ENCODE measurements around the gene CCL24.
"Not testable (repeated sequence)": the region's sequence is repeated elsewhere in the genome, so short reads cannot be mapped to it uniquely, and the experiment has no call there.

DNA sequence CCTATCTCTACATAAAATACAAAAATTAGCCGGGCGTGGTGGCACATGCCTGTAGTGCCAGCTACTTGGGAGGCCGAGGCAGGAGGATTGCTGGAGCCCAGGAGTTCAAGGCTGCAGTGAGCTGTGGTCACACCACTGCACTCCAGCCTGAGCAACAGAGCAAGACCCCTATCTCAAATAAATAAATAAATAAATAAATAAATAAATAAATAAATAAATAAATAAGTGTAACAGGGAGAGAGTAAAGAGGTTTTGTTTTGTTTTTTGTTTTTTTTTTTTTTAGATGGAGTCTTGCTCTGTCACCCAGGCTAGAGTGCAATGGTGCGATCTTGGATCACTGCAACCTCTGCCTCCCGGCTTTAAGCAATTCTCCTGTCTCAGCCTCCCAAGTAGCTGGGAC is 21.0 kb downstream of the CCL24 start:
- TF ChIP-seq POLR2A (IDR thresholded peaks at IDR 0.05): not testable (repeated sequence)
- TF ChIP-seq, protein P1, sequence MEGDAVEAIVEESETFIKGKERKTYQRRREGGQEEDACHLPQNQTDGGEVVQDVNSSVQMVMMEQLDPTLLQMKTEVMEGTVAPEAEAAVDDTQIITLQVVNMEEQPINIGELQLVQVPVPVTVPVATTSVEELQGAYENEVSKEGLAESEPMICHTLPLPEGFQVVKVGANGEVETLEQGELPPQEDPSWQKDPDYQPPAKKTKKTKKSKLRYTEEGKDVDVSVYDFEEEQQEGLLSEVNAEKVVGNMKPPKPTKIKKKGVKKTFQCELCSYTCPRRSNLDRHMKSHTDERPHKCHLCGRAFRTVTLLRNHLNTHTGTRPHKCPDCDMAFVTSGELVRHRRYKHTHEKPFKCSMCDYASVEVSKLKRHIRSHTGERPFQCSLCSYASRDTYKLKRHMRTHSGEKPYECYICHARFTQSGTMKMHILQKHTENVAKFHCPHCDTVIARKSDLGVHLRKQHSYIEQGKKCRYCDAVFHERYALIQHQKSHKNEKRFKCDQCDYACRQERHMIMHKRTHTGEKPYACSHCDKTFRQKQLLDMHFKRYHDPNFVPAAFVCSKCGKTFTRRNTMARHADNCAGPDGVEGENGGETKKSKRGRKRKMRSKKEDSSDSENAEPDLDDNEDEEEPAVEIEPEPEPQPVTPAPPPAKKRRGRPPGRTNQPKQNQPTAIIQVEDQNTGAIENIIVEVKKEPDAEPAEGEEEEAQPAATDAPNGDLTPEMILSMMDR (IDR thresholded peaks at IDR 0.05): not testable (repeated sequence)
